Measurements from ENCODE around the gene GRIN2A. TPM values are rescaled to one million over a fixed set of nuclear protein-coding genes. Genes with fewer than 3 reads are reported as not detected.

Gene GRIN2A
- total RNA-seq, 1 donor from 2014 or later: not detected

- intact Hi-C loops (cut with micrococcal nuclease): no loop called here
- Mint-ChIP-seq H3K36me3 (ENCODE audit: low read depth) (no peaks in the 10 kb centered on the region), H3K4me3 (no peak overlapping the region), H3K4me1 (no peaks in the 10 kb centered on the region), H3K27me3 (no peaks in the 10 kb centered on the region), H3K27ac (no peak overlapping the region), H3K9me3 (no peaks in the 10 kb centered on the region)
- DNase-seq: no peak
Measured at GRCh38 chr16:9964426-9964825, 217.8 kb downstream of the GRIN2A start.

- no peaks in the 10 kb centered on the region for H3K36me3 Mint-ChIP-seq (ENCODE audit: low read depth)
- no peak for DNase-seq
- intact Hi-C loops (cut with micrococcal nuclease): no loop called here
- H3K4me3 Mint-ChIP-seq: no peak overlapping the region
- H3K9me3 Mint-ChIP-seq: no peaks in the 10 kb centered on the region
- no peak overlapping the region for H3K27ac Mint-ChIP-seq
- no peaks in the 10 kb centered on the region for H3K4me1 Mint-ChIP-seq
- H3K27me3 Mint-ChIP-seq: no peaks in the 10 kb centered on the region
Measured at GRCh38 chr16:9957433-9957832, 224.8 kb downstream of the GRIN2A start.

GRCh38 chr16:9957002-9957401, 225.2 kb downstream of the GRIN2A start:
- Mint-ChIP-seq H3K27ac (no peak overlapping the region), H3K36me3 (ENCODE audit: low read depth) (no peaks in the 10 kb centered on the region), H3K4me3 (no peak overlapping the region), H3K27me3 (no peaks in the 10 kb centered on the region), H3K4me1 (no peaks in the 10 kb centered on the region), H3K9me3 (no peaks in the 10 kb centered on the region)
- intact Hi-C loops (cut with micrococcal nuclease): no loop called here
- no peak for DNase-seq

GRCh38 chr16:9955677-9956076, 226.6 kb downstream of the GRIN2A start:
- no peaks in the 10 kb centered on the region for H3K9me3 Mint-ChIP-seq
- no peaks in the 10 kb centered on the region for H3K27me3 Mint-ChIP-seq
- no peaks in the 10 kb centered on the region for H3K4me1 Mint-ChIP-seq
- H3K27ac Mint-ChIP-seq: no peak overlapping the region
- no peak for DNase-seq
- no peak overlapping the region for H3K4me3 Mint-ChIP-seq
- H3K36me3 Mint-ChIP-seq (ENCODE audit: low read depth): no peaks in the 10 kb centered on the region
- intact Hi-C loops (cut with micrococcal nuclease): no loop called here

- intact Hi-C loops (cut with micrococcal nuclease): no loop called here
- no peaks in the 10 kb centered on the region for H3K27me3 Mint-ChIP-seq
- no peaks in the 10 kb centered on the region for H3K4me1 Mint-ChIP-seq
- DNase-seq: no peak
- H3K4me3 Mint-ChIP-seq: no peak overlapping the region
- no peaks in the 10 kb centered on the region for H3K36me3 Mint-ChIP-seq (ENCODE audit: low read depth)
- H3K27ac Mint-ChIP-seq: no peak overlapping the region
- H3K9me3 Mint-ChIP-seq: no peaks in the 10 kb centered on the region
Measured at GRCh38 chr16:9953908-9954570, 228.2 kb downstream of the GRIN2A start.

- Mint-ChIP-seq H3K27ac (no peak overlapping the region), H3K9me3 (no peaks in the 10 kb centered on the region), H3K4me3 (no peak overlapping the region), H3K36me3 (ENCODE audit: low read depth) (no peaks in the 10 kb centered on the region), H3K4me1 (no peaks in the 10 kb centered on the region), H3K27me3 (no peaks in the 10 kb centered on the region)
- intact Hi-C loops (cut with micrococcal nuclease): no loop called here
- no peak for DNase-seq
Measured at GRCh38 chr16:9950658-9951057, 231.6 kb downstream of the GRIN2A start.

- H3K4me3 Mint-ChIP-seq: no peak overlapping the region
- H3K36me3 Mint-ChIP-seq (ENCODE audit: low read depth): no peaks in the 10 kb centered on the region
- DNase-seq: no peak
- no peaks in the 10 kb centered on the region for H3K9me3 Mint-ChIP-seq
- H3K27ac Mint-ChIP-seq: no peak overlapping the region
- intact Hi-C loops (cut with micrococcal nuclease): no loop called here
- no peaks in the 10 kb centered on the region for H3K27me3 Mint-ChIP-seq
- no peaks in the 10 kb centered on the region for H3K4me1 Mint-ChIP-seq
Measured at GRCh38 chr16:9949396-9949795, 232.8 kb downstream of the GRIN2A start.

- Mint-ChIP-seq H3K9me3 (no peaks in the 10 kb centered on the region), H3K27me3 (no peaks in the 10 kb centered on the region), H3K27ac (no peak overlapping the region), H3K4me1 (no peaks in the 10 kb centered on the region), H3K36me3 (ENCODE audit: low read depth) (no peaks in the 10 kb centered on the region), H3K4me3 (no peak overlapping the region)
- intact Hi-C loops (cut with micrococcal nuclease): no loop called here
- DNase-seq: no peak
Measured at GRCh38 chr16:9948933-9949332, 233.3 kb downstream of the GRIN2A start.

GRCh38 chr16:9946022-9946720, 236.1 kb downstream of the GRIN2A start:
- intact Hi-C loops (cut with micrococcal nuclease): no loop called here
- no peak overlapping the region for H3K27ac Mint-ChIP-seq
- no peaks in the 10 kb centered on the region for H3K36me3 Mint-ChIP-seq (ENCODE audit: low read depth)
- H3K27me3 Mint-ChIP-seq: no peaks in the 10 kb centered on the region
- H3K4me1 Mint-ChIP-seq: no peaks in the 10 kb centered on the region
- no peak for DNase-seq
- no peak overlapping the region for H3K4me3 Mint-ChIP-seq
- H3K9me3 Mint-ChIP-seq: no peaks in the 10 kb centered on the region

- DNase-seq: no peak
- intact Hi-C loops (cut with micrococcal nuclease): no loop called here
- H3K36me3 Mint-ChIP-seq (ENCODE audit: low read depth): no peaks in the 10 kb centered on the region
- no peaks in the 10 kb centered on the region for H3K9me3 Mint-ChIP-seq
- no peak overlapping the region for H3K4me3 Mint-ChIP-seq
- no peak overlapping the region for H3K27ac Mint-ChIP-seq
- no peaks in the 10 kb centered on the region for H3K4me1 Mint-ChIP-seq
- no peaks in the 10 kb centered on the region for H3K27me3 Mint-ChIP-seq
Measured at GRCh38 chr16:9943121-9943520, 239.1 kb downstream of the GRIN2A start.

- Mint-ChIP-seq H3K36me3 (ENCODE audit: low read depth) (no peaks in the 10 kb centered on the region), H3K4me3 (no peak overlapping the region), H3K27me3 (no peaks in the 10 kb centered on the region), H3K9me3 (no peaks in the 10 kb centered on the region), H3K27ac (no peak overlapping the region), H3K4me1 (no peaks in the 10 kb centered on the region)
- no peak for DNase-seq
- intact Hi-C loops (cut with micrococcal nuclease): no loop called here
Measured at GRCh38 chr16:9941245-9941644, 241.0 kb downstream of the GRIN2A start.

- no peaks in the 10 kb centered on the region for H3K9me3 Mint-ChIP-seq
- H3K27me3 Mint-ChIP-seq: no peaks in the 10 kb centered on the region
- no peaks in the 10 kb centered on the region for H3K36me3 Mint-ChIP-seq (ENCODE audit: low read depth)
- intact Hi-C loops (cut with micrococcal nuclease): no loop called here
- H3K27ac Mint-ChIP-seq: no peak overlapping the region
- no peak for DNase-seq
- no peaks in the 10 kb centered on the region for H3K4me1 Mint-ChIP-seq
- no peak overlapping the region for H3K4me3 Mint-ChIP-seq
Measured at GRCh38 chr16:9934723-9935508, 247.3 kb downstream of the GRIN2A start.

- intact Hi-C loops (cut with micrococcal nuclease): no loop called here
- H3K27me3 Mint-ChIP-seq: no peaks in the 10 kb centered on the region
- H3K27ac Mint-ChIP-seq: no peak overlapping the region
- no peak for DNase-seq
- no peak overlapping the region for H3K4me3 Mint-ChIP-seq
- no peaks in the 10 kb centered on the region for H3K9me3 Mint-ChIP-seq
- no peaks in the 10 kb centered on the region for H3K4me1 Mint-ChIP-seq
- H3K36me3 Mint-ChIP-seq (ENCODE audit: low read depth): no peaks in the 10 kb centered on the region
Measured at GRCh38 chr16:9932919-9933653, 249.1 kb downstream of the GRIN2A start.

GRCh38 chr16:9932000-9932399, 250.2 kb downstream of the GRIN2A start:
- no peaks in the 10 kb centered on the region for H3K9me3 Mint-ChIP-seq
- no peaks in the 10 kb centered on the region for H3K27me3 Mint-ChIP-seq
- no peak for DNase-seq
- intact Hi-C loops (cut with micrococcal nuclease): no loop called here
- no peaks in the 10 kb centered on the region for H3K4me1 Mint-ChIP-seq
- no peak overlapping the region for H3K27ac Mint-ChIP-seq
- H3K36me3 Mint-ChIP-seq (ENCODE audit: low read depth): no peaks in the 10 kb centered on the region
- H3K4me3 Mint-ChIP-seq: no peak overlapping the region

Measured in activated CD4-positive, alpha-beta T cell treated with anti-CD3 and anti-CD28 coated beads, Interleukin-2, amount 10 ng/mL, durations not matched to agents 24 days and 14 days (primary cell).